WI38 (cell line): Measurements from ENCODE around the gene KIAA0040.

Experiments used
- H3K4me3 ChIP-seq: 2 replicates; pipeline ENCODE4 v1.5.1; 2011; ENCODE audit warnings: low read depth, mild to moderate bottlenecking, control low read depth, low read length
- TF ChIP-seq, protein P1 (sequence below): IDR thresholded peaks from 2 replicates; pipeline ENCODE4 v1.5.1; 2012; ENCODE audit warnings: low read depth, mild to moderate bottlenecking, control low read depth, low read length

KIAA0040 gene

GRCh38 chr1:175209493-175209921 is 16.9 kb upstream of the KIAA0040 start:
- TF ChIP-seq, protein P1, sequence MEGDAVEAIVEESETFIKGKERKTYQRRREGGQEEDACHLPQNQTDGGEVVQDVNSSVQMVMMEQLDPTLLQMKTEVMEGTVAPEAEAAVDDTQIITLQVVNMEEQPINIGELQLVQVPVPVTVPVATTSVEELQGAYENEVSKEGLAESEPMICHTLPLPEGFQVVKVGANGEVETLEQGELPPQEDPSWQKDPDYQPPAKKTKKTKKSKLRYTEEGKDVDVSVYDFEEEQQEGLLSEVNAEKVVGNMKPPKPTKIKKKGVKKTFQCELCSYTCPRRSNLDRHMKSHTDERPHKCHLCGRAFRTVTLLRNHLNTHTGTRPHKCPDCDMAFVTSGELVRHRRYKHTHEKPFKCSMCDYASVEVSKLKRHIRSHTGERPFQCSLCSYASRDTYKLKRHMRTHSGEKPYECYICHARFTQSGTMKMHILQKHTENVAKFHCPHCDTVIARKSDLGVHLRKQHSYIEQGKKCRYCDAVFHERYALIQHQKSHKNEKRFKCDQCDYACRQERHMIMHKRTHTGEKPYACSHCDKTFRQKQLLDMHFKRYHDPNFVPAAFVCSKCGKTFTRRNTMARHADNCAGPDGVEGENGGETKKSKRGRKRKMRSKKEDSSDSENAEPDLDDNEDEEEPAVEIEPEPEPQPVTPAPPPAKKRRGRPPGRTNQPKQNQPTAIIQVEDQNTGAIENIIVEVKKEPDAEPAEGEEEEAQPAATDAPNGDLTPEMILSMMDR: no peak
- no peak overlapping the region for H3K4me3 ChIP-seq

- H3K4me3 ChIP-seq: no peak overlapping the region
- TF ChIP-seq, protein P1: no peak
These were observed 16.4 kb upstream of the KIAA0040 start for GRCh38 chr1:175208773-175209492.

DNA sequence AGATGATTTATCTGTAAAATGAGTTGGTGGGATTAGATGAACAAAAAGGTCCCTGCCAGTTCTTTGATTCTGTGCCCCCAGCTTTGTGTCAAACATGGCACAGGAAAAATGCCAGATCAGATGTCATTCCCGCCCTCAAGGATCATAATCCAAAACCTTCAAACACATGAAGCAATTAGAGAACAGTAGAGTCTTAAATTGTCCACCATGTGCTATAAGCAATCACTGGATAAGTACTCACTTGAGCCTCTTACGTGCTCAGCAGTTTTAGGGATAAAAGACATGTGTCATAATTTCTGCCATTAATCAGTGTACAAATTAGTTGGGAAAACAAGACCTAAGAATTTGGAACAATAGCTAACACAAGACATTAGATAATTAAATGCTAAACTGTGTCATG is 15.4 kb upstream of the KIAA0040 start:
- no peak overlapping the region for H3K4me3 ChIP-seq
- TF ChIP-seq, protein P1: no peak

- TF ChIP-seq, protein P1: no peak
- H3K4me3 ChIP-seq: no peak overlapping the region
These were observed 14.1 kb upstream of the KIAA0040 start for GRCh38 chr1:175206687-175207086.

DNA sequence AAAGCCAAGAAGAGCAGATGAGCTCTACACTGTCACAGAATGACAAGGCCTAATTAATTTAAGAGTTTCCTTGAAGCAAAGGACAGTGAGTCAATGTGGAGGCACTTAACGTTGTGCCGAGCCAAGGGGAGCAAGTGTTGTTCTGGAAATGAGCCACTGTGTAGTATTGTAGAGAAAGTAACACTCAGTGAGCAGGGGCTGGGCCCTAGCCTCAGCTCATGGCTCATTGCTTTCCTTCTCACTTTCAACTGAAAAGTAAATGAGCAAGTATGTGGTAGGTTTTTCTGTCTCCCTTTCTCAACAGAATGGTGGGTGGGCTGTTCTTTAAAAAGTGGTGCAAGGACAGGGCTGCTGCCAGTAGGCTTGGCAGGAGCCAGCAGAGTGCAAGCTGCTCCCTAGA is 11.8 kb upstream of the KIAA0040 start:
- no peak overlapping the region for H3K4me3 ChIP-seq
- TF ChIP-seq, protein P1: no peak

GRCh38 chr1:175203570-175204068 is 11.0 kb upstream of the KIAA0040 start:
- TF ChIP-seq, protein P1: no peak
- no peak overlapping the region for H3K4me3 ChIP-seq

DNA sequence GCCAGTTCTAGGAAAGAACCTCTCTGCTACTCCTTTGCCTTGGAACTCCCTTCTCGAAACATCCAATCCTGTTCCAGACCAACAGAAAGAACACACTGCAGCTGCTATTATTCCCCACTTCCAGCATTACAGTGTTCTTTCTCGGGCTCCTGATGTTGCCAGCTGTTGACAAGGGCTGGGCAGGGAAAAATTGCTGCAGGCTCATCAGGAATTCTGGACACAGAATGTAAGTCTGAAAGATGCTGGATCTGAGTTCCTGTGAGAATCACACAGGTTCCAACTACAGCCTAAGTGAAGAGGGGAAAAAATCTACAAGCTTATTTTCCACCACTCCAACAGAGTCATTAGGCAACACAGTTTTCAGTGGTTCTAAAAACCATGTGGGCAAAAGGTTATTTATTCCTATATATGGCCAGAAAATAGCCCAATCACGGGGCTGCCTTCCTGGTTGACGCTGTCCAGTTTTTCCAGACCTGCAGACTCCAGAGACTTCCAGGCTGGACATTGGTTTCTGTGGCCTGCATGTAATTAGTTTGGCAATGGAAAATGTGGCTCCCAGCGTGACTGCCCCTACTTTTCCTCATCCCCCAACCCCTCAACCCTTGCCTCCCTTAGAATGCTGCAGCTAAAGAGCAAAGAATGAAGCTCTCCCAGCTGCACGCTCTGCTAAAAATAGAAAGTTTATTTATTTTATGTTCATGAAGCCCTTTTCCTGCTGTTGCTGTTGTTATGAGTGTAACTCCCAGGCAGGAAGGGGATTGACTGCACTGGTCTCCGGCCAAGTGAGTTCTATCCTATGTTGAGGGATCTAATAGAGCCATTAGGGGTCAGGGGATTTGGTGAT is 8.3 kb upstream of the KIAA0040 start:
- TF ChIP-seq, protein P1: no peak
- no peak overlapping the region for H3K4me3 ChIP-seq
